Peyer's patch (tissue), 4 donors: ENCODE results near the gene PLXDC1.

Source experiments
- POLR2A ChIP-seq, 2 donors: fragments of 450-650 bp; IDR thresholded peaks; one replicate each; pipeline ENCODE4 v1.5.1; 2017; ENCODE audit warnings: antibody characterized with exemption in 2 of 2, mild to moderate bottlenecking in 2 of 2, moderate library complexity in 2 of 2
- TF ChIP-seq, protein P1 (sequence below), 6 experiments: fragments of 450-650 bp in 4 of 6; fragments of 200-600 bp in 2 of 6; sonication (generic) in 1 of 6; IDR thresholded peaks; one replicate each; pipeline ENCODE4 v1.5.1; 2017 to 2019; ENCODE audit warnings: antibody characterized with exemption in 6 of 6, mild to moderate bottlenecking in 3 of 6, moderate library complexity in 1 of 6

DNA sequence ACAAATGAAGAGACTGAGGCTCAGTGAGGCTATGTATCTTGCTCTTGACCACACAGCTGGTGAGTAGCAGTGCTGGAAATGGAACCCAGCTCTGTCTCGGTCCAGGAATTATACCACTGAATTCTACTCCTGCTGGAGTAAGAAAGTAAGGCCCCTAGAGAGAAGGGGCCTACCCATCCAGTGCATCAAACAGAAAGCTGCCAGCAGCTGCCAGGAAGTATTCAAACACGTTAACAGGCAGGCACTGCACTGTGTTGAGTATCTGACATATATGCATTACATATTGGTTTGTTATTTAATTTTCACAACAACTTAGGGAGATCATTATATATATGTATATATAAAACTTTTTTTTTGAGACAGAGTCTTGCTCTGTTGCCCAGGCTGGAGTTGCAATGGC is 10.5 kb upstream of the PLXDC1 start:
- TF ChIP-seq, protein P1, sequence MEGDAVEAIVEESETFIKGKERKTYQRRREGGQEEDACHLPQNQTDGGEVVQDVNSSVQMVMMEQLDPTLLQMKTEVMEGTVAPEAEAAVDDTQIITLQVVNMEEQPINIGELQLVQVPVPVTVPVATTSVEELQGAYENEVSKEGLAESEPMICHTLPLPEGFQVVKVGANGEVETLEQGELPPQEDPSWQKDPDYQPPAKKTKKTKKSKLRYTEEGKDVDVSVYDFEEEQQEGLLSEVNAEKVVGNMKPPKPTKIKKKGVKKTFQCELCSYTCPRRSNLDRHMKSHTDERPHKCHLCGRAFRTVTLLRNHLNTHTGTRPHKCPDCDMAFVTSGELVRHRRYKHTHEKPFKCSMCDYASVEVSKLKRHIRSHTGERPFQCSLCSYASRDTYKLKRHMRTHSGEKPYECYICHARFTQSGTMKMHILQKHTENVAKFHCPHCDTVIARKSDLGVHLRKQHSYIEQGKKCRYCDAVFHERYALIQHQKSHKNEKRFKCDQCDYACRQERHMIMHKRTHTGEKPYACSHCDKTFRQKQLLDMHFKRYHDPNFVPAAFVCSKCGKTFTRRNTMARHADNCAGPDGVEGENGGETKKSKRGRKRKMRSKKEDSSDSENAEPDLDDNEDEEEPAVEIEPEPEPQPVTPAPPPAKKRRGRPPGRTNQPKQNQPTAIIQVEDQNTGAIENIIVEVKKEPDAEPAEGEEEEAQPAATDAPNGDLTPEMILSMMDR (IDR thresholded peaks at IDR 0.05) = no peak
- TF ChIP-seq POLR2A (IDR thresholded peaks at IDR 0.05) = no peak
